GM12892 (cell line): ENCODE results near the gene GGT1.
"Not testable (repeated sequence)": the region's sequence is repeated elsewhere in the genome, so short reads cannot be mapped to it uniquely, and the experiment has no call there.

Source experiments
- POLR2A ChIP-seq: IDR thresholded peaks from 2 replicates; pipeline ENCODE4 v1.6.1; 2011; ENCODE audit warnings: low read depth, low read length, control low read depth
- POLR2AphosphoS5 ChIP-seq: IDR thresholded peaks from 2 replicates; pipeline ENCODE4 v1.6.1; 2011; ENCODE audit warnings: low read depth, low read length, control low read depth

GRCh38 chr22:24603770-24604629 is 1.0 kb downstream of the GGT1 start:
- TF ChIP-seq POLR2AphosphoS5, POLR2A: not testable (repeated sequence)
